GM23338 (cell line): Measurements from ENCODE around the gene ADI1. TPM values are rescaled to one million over a fixed set of nuclear protein-coding genes. Genes with fewer than 3 reads are reported as not detected.

Source experiments
- ATAC-seq: fragments of 200-7000 bp; cut with Tn5 transposase; 3 replicates; pipeline ENCODE4 v1.9.1; 2020
- DNase-seq: peaks from one replicate; pipeline ENCODE4 v3.0.0-alpha.2; 2015; ENCODE audit warnings: low spot score
- H2AFZ ChIP-seq: fragments of 200-600 bp; sonication (generic); 2 replicates; pipeline ENCODE4 v1.8.0; 2016; ENCODE audit warnings: antibody characterized with exemption, mild to moderate bottlenecking, moderate library complexity
- H3F3A ChIP-seq: fragments of 200-600 bp; sonication (generic); replicated peaks from 2 replicates; pipeline ENCODE4 v1.8.0; 2017; ENCODE audit warnings: antibody characterized with exemption, mixed run types, low read depth
- H3K27ac ChIP-seq: fragments of 200-600 bp; sonication (generic); 2 replicates; pipeline ENCODE4 v1.6.1; 2016; ENCODE audit warnings: low read depth
- H3K27me3 ChIP-seq: fragments of 200-600 bp; sonication (generic); 2 replicates; pipeline ENCODE4 v1.8.0; 2016; ENCODE audit warnings: mild to moderate bottlenecking, mixed run types, moderate library complexity; ENCODE audit not compliant: insufficient read depth
- H3K36me3 ChIP-seq: fragments of 200-600 bp; sonication (generic); 2 replicates; pipeline ENCODE4 v1.8.0; 2016; ENCODE audit warnings: mild to moderate bottlenecking; ENCODE audit not compliant: insufficient read depth
- H3K4me1 ChIP-seq: fragments of 200-600 bp; sonication (generic); 2 replicates; pipeline ENCODE4 v1.8.0; 2016; ENCODE audit warnings: mild to moderate bottlenecking, moderate library complexity; ENCODE audit not compliant: insufficient read depth
- H3K4me2 ChIP-seq: fragments of 200-600 bp; sonication (generic); 2 replicates; pipeline ENCODE4 v1.7.1; 2017; ENCODE audit warnings: mixed run types
- H3K4me3 ChIP-seq: fragments of 200-600 bp; sonication (generic); 2 replicates; pipeline ENCODE4 v1.6.1; 2016; ENCODE audit warnings: mixed run types
- H3K79me2 ChIP-seq: fragments of 200-600 bp; sonication (generic); replicated peaks from 2 replicates; pipeline ENCODE4 v1.8.0; 2017; ENCODE audit warnings: mild to moderate bottlenecking; ENCODE audit not compliant: insufficient read depth
- H3K9me2 ChIP-seq: fragments of 200-600 bp; sonication (generic); 2 replicates; pipeline ENCODE4 v1.8.0; 2017; ENCODE audit not compliant: insufficient read depth
- H4K20me1 ChIP-seq: fragments of 200-600 bp; sonication (generic); replicated peaks from 2 replicates; pipeline ENCODE4 v1.8.0; 2017; ENCODE audit warnings: mild to moderate bottlenecking; ENCODE audit not compliant: insufficient read depth
- H3K27ac Mint-ChIP-seq: 2 replicates; pipeline ENCODE4 v1.8.0; 2020; ENCODE audit warnings: inconsistent platforms, mild to moderate bottlenecking, moderate library complexity, mixed read lengths
- H3K27me3 Mint-ChIP-seq: 3 replicates; pipeline ENCODE4 v1.8.0; 2022; ENCODE audit warnings: low read depth, mild to moderate bottlenecking, moderate library complexity, mixed read lengths, inconsistent platforms; ENCODE audit not compliant: insufficient read depth, poor library complexity
- H3K36me3 Mint-ChIP-seq: 3 replicates; pipeline ENCODE4 v1.8.0; 2021; ENCODE audit warnings: low read depth, mild to moderate bottlenecking, inconsistent platforms, moderate library complexity, mixed read lengths
- H3K4me1 Mint-ChIP-seq: 3 replicates; pipeline ENCODE4 v1.8.0; 2020; ENCODE audit warnings: mild to moderate bottlenecking, inconsistent platforms, mixed read lengths
- H3K4me3 Mint-ChIP-seq: 3 replicates; pipeline ENCODE4 v1.8.0; 2021; ENCODE audit warnings: moderate library complexity, mild to moderate bottlenecking, inconsistent platforms, mixed read lengths
- H3K9me3 Mint-ChIP-seq: 3 replicates; pipeline ENCODE4 v1.8.0; 2020; ENCODE audit warnings: moderate library complexity, mild to moderate bottlenecking, inconsistent platforms, mixed read lengths
- CREB1 ChIP-seq: fragments of 250-450 bp; sonication (Bioruptor Pico); IDR thresholded peaks from 2 replicates; pipeline ENCODE4 v1.5.0; 2020; ENCODE audit warnings: low read depth, mild to moderate bottlenecking, moderate library complexity
- EZH2 ChIP-seq: fragments of 200-600 bp; sonication (generic); IDR thresholded peaks from one replicate; pipeline ENCODE4 v1.8.0; 2017; ENCODE audit warnings: antibody characterized with exemption, mild to moderate bottlenecking, low read depth; ENCODE audit not compliant: unreplicated experiment
- EZH2phosphoT487 ChIP-seq: fragments of 200-600 bp; sonication (generic); IDR thresholded peaks from one replicate; pipeline ENCODE4 v1.8.1; 2018; ENCODE audit warnings: antibody characterized with exemption; ENCODE audit not compliant: unreplicated experiment
- JUNB ChIP-seq: IDR thresholded peaks from one replicate; pipeline ENCODE4 v1.6.1; 2016; ENCODE audit warnings: antibody characterized with exemption; ENCODE audit not compliant: unreplicated experiment
- NANOG ChIP-seq: IDR thresholded peaks from 2 replicates; pipeline ENCODE4 v1.6.1; 2016; ENCODE audit warnings: antibody characterized with exemption, borderline replicate concordance
- POLR2AphosphoS5 ChIP-seq: IDR thresholded peaks from 2 replicates; pipeline ENCODE4 v1.6.1; 2016; ENCODE audit warnings: antibody characterized with exemption, low read depth
- STAT1 ChIP-seq: IDR thresholded peaks from one replicate; pipeline ENCODE4 v1.6.1; 2016; ENCODE audit warnings: antibody characterized with exemption; ENCODE audit not compliant: unreplicated experiment
- ZNF114 ChIP-seq: fragments of 250-450 bp; sonication (Bioruptor Pico); IDR thresholded peaks from 2 replicates; pipeline ENCODE4 v1.5.0; 2020; ENCODE audit warnings: mild to moderate bottlenecking, moderate library complexity
- ZNF331 ChIP-seq: fragments of 250-450 bp; sonication (Bioruptor Pico); IDR thresholded peaks from 2 replicates; pipeline ENCODE4 v1.5.0; 2020; ENCODE audit warnings: low read depth, mild to moderate bottlenecking, moderate library complexity
- polyA plus RNA-seq: library from polyadenylated mRNA; unstranded; fragments of >200 nt; fragmentation: Nextera tagmentation; extraction: Ambion mirVana; gene quantifications from 2 replicates; pipeline ENCODE4 v1.2.1, GENCODE V29; 2016
- total RNA-seq: library from RNA; depleted of rRNA; stranded (reverse); fragments of >200 nt; shearing (Covaris generic); gene quantifications from 2 replicates; pipeline ENCODE4 v1.2.3, GENCODE V29; 2014
- TF ChIP-seq, protein P1 (sequence below), 2 experiments: fragments of 200-600 bp in 1 of 2; sonication (generic) in 1 of 2; conservative IDR thresholded peaks; 2 replicates each; pipeline versions ENCODE4 v1.5.1 to v1.6.1; 2016 to 2017; ENCODE audit warnings: antibody characterized with exemption in 2 of 2, low read depth in 2 of 2, mild to moderate bottlenecking in 2 of 2, moderate library complexity in 1 of 2
- TF ChIP-seq, protein P2 (sequence below): IDR thresholded peaks from one replicate; pipeline ENCODE4 v1.6.1; 2018; ENCODE audit warnings: antibody characterized with exemption; ENCODE audit not compliant: unreplicated experiment
- TF ChIP-seq, protein P3 (sequence below): IDR thresholded peaks from 2 replicates; pipeline ENCODE4 v1.6.1; 2016; ENCODE audit warnings: antibody characterized with exemption
- TF ChIP-seq, protein P4 (sequence below): fragments of 250-450 bp; sonication (Bioruptor Pico); IDR thresholded peaks from 2 replicates; pipeline ENCODE4 v1.5.0; 2020; ENCODE audit warnings: mild to moderate bottlenecking, moderate library complexity

ADI1 gene
- total and polyA plus RNA-seq, 2 experiments from 2014 or later = 16.3 to 31.9 TPM

DNA sequence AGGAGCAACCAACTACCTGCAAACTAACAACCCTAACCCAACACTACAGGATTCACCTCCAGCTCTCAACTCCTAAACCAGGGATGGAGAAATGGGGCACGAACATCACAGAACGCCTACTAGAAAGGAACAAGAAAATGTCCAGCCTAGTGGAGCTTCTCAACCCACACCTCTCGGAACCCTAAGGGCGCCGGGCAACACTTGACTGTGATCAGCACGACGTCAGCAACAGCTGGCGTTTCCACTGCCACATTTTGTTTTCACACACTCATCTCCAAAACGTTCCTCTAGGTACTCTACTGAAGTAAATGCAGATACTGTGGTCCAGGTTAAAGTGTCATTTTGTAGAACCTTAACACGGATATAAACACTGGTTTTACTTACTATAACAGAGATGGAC lies 34.6 kb upstream of the ADI1 start:
- Mint-ChIP-seq H3K27ac (no peak overlapping the region), H3K4me3 (no peak overlapping the region), H3K9me3 (no peaks in the 10 kb centered on the region), H3K4me1 (peaks cover 2% of the 10 kb centered on the region; the same call in 1 of the 3 replicates), H3K36me3 (peaks cover 77% of the 10 kb centered on the region), H3K27me3 (peaks cover 3% of the 10 kb centered on the region)
- no peak overlapping the region for H3K4me3 ChIP-seq
- ATAC-seq (no peak), DNase-seq (no peak)
- TF ChIP-seq EZH2 = no peak
- no peak for TF ChIP-seq JUNB
- TF ChIP-seq ZNF114 (CRISPR knock-in tag) = no peak
- TF ChIP-seq STAT1 = no peak
- TF ChIP-seq, protein P1, sequence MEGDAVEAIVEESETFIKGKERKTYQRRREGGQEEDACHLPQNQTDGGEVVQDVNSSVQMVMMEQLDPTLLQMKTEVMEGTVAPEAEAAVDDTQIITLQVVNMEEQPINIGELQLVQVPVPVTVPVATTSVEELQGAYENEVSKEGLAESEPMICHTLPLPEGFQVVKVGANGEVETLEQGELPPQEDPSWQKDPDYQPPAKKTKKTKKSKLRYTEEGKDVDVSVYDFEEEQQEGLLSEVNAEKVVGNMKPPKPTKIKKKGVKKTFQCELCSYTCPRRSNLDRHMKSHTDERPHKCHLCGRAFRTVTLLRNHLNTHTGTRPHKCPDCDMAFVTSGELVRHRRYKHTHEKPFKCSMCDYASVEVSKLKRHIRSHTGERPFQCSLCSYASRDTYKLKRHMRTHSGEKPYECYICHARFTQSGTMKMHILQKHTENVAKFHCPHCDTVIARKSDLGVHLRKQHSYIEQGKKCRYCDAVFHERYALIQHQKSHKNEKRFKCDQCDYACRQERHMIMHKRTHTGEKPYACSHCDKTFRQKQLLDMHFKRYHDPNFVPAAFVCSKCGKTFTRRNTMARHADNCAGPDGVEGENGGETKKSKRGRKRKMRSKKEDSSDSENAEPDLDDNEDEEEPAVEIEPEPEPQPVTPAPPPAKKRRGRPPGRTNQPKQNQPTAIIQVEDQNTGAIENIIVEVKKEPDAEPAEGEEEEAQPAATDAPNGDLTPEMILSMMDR (conservative IDR thresholded peaks at IDR 0.05; ENCODE audit: low read depth in 2 of 2) = no peak
- TF ChIP-seq, protein P2, sequence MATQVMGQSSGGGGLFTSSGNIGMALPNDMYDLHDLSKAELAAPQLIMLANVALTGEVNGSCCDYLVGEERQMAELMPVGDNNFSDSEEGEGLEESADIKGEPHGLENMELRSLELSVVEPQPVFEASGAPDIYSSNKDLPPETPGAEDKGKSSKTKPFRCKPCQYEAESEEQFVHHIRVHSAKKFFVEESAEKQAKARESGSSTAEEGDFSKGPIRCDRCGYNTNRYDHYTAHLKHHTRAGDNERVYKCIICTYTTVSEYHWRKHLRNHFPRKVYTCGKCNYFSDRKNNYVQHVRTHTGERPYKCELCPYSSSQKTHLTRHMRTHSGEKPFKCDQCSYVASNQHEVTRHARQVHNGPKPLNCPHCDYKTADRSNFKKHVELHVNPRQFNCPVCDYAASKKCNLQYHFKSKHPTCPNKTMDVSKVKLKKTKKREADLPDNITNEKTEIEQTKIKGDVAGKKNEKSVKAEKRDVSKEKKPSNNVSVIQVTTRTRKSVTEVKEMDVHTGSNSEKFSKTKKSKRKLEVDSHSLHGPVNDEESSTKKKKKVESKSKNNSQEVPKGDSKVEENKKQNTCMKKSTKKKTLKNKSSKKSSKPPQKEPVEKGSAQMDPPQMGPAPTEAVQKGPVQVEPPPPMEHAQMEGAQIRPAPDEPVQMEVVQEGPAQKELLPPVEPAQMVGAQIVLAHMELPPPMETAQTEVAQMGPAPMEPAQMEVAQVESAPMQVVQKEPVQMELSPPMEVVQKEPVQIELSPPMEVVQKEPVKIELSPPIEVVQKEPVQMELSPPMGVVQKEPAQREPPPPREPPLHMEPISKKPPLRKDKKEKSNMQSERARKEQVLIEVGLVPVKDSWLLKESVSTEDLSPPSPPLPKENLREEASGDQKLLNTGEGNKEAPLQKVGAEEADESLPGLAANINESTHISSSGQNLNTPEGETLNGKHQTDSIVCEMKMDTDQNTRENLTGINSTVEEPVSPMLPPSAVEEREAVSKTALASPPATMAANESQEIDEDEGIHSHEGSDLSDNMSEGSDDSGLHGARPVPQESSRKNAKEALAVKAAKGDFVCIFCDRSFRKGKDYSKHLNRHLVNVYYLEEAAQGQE = no peak
- TF ChIP-seq, protein P3, sequence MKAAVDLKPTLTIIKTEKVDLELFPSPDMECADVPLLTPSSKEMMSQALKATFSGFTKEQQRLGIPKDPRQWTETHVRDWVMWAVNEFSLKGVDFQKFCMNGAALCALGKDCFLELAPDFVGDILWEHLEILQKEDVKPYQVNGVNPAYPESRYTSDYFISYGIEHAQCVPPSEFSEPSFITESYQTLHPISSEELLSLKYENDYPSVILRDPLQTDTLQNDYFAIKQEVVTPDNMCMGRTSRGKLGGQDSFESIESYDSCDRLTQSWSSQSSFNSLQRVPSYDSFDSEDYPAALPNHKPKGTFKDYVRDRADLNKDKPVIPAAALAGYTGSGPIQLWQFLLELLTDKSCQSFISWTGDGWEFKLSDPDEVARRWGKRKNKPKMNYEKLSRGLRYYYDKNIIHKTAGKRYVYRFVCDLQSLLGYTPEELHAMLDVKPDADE = no peak
- no peak for TF ChIP-seq POLR2AphosphoS5
- no peak for TF ChIP-seq EZH2phosphoT487
- no peak for TF ChIP-seq NANOG
- TF ChIP-seq, protein P4, sequence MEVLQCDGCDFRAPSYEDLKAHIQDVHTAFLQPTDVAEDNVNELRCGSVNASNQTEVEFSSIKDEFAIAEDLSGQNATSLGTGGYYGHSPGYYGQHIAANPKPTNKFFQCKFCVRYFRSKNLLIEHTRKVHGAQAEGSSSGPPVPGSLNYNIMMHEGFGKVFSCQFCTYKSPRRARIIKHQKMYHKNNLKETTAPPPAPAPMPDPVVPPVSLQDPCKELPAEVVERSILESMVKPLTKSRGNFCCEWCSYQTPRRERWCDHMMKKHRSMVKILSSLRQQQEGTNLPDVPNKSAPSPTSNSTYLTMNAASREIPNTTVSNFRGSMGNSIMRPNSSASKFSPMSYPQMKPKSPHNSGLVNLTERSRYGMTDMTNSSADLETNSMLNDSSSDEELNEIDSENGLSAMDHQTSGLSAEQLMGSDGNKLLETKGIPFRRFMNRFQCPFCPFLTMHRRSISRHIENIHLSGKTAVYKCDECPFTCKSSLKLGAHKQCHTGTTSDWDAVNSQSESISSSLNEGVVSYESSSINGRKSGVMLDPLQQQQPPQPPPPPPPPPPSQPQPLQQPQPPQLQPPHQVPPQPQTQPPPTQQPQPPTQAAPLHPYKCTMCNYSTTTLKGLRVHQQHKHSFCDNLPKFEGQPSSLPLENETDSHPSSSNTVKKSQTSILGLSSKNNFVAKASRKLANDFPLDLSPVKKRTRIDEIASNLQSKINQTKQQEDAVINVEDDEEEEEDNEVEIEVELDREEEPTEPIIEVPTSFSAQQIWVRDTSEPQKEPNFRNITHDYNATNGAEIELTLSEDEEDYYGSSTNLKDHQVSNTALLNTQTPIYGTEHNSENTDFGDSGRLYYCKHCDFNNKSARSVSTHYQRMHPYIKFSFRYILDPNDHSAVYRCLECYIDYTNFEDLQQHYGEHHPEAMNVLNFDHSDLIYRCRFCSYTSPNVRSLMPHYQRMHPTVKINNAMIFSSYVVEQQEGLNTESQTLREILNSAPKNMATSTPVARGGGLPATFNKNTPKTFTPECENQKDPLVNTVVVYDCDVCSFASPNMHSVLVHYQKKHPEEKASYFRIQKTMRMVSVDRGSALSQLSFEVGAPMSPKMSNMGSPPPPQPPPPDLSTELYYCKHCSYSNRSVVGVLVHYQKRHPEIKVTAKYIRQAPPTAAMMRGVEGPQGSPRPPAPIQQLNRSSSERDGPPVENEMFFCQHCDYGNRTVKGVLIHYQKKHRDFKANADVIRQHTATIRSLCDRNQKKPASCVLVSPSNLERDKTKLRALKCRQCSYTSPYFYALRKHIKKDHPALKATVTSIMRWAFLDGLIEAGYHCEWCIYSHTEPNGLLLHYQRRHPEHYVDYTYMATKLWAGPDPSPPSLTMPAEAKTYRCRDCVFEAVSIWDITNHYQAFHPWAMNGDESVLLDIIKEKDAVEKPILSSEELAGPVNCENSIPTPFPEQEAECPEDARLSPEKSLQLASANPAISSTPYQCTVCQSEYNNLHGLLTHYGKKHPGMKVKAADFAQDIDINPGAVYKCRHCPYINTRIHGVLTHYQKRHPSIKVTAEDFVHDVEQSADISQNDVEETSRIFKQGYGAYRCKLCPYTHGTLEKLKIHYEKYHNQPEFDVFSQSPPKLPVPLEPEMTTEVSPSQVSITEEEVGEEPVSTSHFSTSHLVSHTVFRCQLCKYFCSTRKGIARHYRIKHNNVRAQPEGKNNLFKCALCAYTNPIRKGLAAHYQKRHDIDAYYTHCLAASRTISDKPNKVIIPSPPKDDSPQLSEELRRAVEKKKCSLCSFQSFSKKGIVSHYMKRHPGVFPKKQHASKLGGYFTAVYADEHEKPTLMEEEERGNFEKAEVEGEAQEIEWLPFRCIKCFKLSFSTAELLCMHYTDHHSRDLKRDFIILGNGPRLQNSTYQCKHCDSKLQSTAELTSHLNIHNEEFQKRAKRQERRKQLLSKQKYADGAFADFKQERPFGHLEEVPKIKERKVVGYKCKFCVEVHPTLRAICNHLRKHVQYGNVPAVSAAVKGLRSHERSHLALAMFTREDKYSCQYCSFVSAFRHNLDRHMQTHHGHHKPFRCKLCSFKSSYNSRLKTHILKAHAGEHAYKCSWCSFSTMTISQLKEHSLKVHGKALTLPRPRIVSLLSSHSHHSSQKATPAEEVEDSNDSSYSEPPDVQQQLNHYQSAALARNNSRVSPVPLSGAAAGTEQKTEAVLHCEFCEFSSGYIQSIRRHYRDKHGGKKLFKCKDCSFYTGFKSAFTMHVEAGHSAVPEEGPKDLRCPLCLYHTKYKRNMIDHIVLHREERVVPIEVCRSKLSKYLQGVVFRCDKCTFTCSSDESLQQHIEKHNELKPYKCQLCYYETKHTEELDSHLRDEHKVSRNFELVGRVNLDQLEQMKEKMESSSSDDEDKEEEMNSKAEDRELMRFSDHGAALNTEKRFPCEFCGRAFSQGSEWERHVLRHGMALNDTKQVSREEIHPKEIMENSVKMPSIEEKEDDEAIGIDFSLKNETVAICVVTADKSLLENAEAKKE (CRISPR knock-in tag) = no peak
- TF ChIP-seq CREB1 (CRISPR knock-in tag) = no peak
- no peak for TF ChIP-seq ZNF331 (CRISPR knock-in tag)
- H3K4me1 ChIP-seq = peaks cover 6% of the 10 kb centered on the region
- no peaks in the 10 kb centered on the region for H3K27me3 ChIP-seq
- peaks cover 28% of the 10 kb centered on the region for H4K20me1 ChIP-seq
- no peak overlapping the region for H2AFZ ChIP-seq
- no peak overlapping the region for H3K27ac ChIP-seq
- no peak overlapping the region for H3K4me2 ChIP-seq
- H3K36me3 ChIP-seq = peaks cover 48% of the 10 kb centered on the region
- no peaks in the 10 kb centered on the region for H3K9me2 ChIP-seq
- H3F3A ChIP-seq = peaks cover 8% of the 10 kb centered on the region; the same call in 1 of the 2 replicates
- peaks cover 51% of the 10 kb centered on the region for H3K79me2 ChIP-seq
